Fibroblast of peridontal ligament (primary cell): ENCODE results near the gene LAMC2.
"Not testable (repeated sequence)": the region's sequence is repeated elsewhere in the genome, so short reads cannot be mapped to it uniquely, and the experiment has no call there.

Source experiments
- DNase-seq: peaks from one replicate; pipeline ENCODE4 v3.0.0-alpha.2; 2010; ENCODE audit errors: extremely low read depth

Gene LAMC2

GRCh38 chr1:183238071-183238470 lies 52.0 kb downstream of the LAMC2 start:
- peak; percentile 58 for DNase-seq

- no peak for DNase-seq
Measured at GRCh38 chr1:183239220-183239742, 53.2 kb downstream of the LAMC2 start.

GRCh38 chr1:183239793-183240525 lies 53.9 kb downstream of the LAMC2 start:
- DNase-seq = no peak

- no peak for DNase-seq
Measured at GRCh38 chr1:183240526-183240825, 54.4 kb downstream of the LAMC2 start.

- DNase-seq = not testable (repeated sequence)
Measured at GRCh38 chr1:183240853-183241252, 54.8 kb downstream of the LAMC2 start.

GRCh38 chr1:183241471-183241870 lies 55.4 kb downstream of the LAMC2 start:
- peak; percentile 50 for DNase-seq

GRCh38 chr1:183242556-183242955 lies 56.5 kb downstream of the LAMC2 start:
- DNase-seq = peak; percentile 54

GRCh38 chr1:183243161-183244050 lies 57.3 kb downstream of the LAMC2 start:
- DNase-seq = peak; percentile 44

- DNase-seq = peak; percentile 97
Measured at GRCh38 chr1:183244466-183244865, 58.4 kb downstream of the LAMC2 start.

GRCh38 chr1:183245357-183245756 lies 59.3 kb downstream of the LAMC2 start:
- DNase-seq = no peak

GRCh38 chr1:183246436-183246835 lies 60.4 kb downstream of the LAMC2 start:
- DNase-seq = no peak

GRCh38 chr1:183247066-183247465 lies 61.0 kb downstream of the LAMC2 start:
- DNase-seq = no peak

- DNase-seq = no peak
Measured at GRCh38 chr1:183247484-183247883, 61.4 kb downstream of the LAMC2 start.

- no peak for DNase-seq
Measured at GRCh38 chr1:183247931-183248330, 61.9 kb downstream of the LAMC2 start.

- DNase-seq = peak; percentile 38
Measured at GRCh38 chr1:183248989-183249691, 63.1 kb downstream of the LAMC2 start.

GRCh38 chr1:183249941-183250452 lies 63.9 kb downstream of the LAMC2 start:
- no peak for DNase-seq

- no peak for DNase-seq
Measured at GRCh38 chr1:183251101-183251958, 65.3 kb downstream of the LAMC2 start.

GRCh38 chr1:183251959-183252450 lies 65.9 kb downstream of the LAMC2 start:
- no peak for DNase-seq

- no peak for DNase-seq
Measured at GRCh38 chr1:183255073-183255472, 69.0 kb downstream of the LAMC2 start.

- no peak for DNase-seq
Measured at GRCh38 chr1:183259924-183260323, 73.9 kb downstream of the LAMC2 start.
